B cell (primary cell): ENCODE data around the gene ZNF580. TPM values are rescaled to one million over a fixed set of nuclear protein-coding genes. Genes with fewer than 3 reads are reported as not detected.

Source experiments
- ATAC-seq: fragments of 200-7000 bp; cut with Tn5 transposase; one replicate; pipeline ENCODE4 v1.10.0; 2021; ENCODE audit warnings: low read depth, mild to moderate bottlenecking, moderate number of reproducible peaks, moderate library complexity
- CTCF ChIA-PET: fragments of 350-600 bp; sonication (Branson Sonifier 250); formaldehyde crosslinking; loops from one replicate; lab custom pipeline; 2021; ENCODE audit warnings: antibody characterized with exemption, inconsistent platforms; lab: Charles Lee
- POLR2A ChIA-PET: fragments of 350-600 bp; sonication (Branson Sonifier 250); formaldehyde crosslinking; loops from one replicate; lab custom pipeline; 2021; ENCODE audit warnings: antibody characterized with exemption; lab: Charles Lee
- DNase-seq: peaks from one replicate; pipeline ENCODE4 v3.0.0; 2013
- H2AFZ ChIP-seq: 2 replicates; pipeline ENCODE4 v1.6.1; 2012; ENCODE audit warnings: mild to moderate bottlenecking, low read depth, low read length; ENCODE audit not compliant: insufficient read depth, poor library complexity, severe bottlenecking
- H3K27ac ChIP-seq, 2 donors: 1 replicate in 1 of 2; 2 replicates in 1 of 2; pipeline ENCODE4 v1.5.1; 2012 to 2013; ENCODE audit warnings: low read length in 2 of 2, mild to moderate bottlenecking in 2 of 2, moderate library complexity in 1 of 2
- H3K27me3 ChIP-seq, 4 experiments: fragments of 200-600 bp in 1 of 4; sonication (generic) in 1 of 4; replicated peaks in 1 of 4; 1 replicate in 2 of 4; 2 replicates in 2 of 4; pipeline versions ENCODE4 v1.6.1 to v1.7.0; 2013 to 2016; ENCODE audit warnings: low read length in 3 of 4, mild to moderate bottlenecking in 2 of 4, mixed read lengths in 1 of 4, moderate library complexity in 1 of 4; ENCODE audit not compliant: insufficient read depth in 4 of 4, control insufficient read depth in 3 of 4; ENCODE audit errors: control extremely low read depth in 1 of 4
- H3K36me3 ChIP-seq, 2 experiments: replicated peaks in 1 of 2; 1 replicate in 1 of 2; 2 replicates in 1 of 2; pipeline versions ENCODE4 v1.6.1 to v1.7.1; 2013; ENCODE audit warnings: low read length in 1 of 2; ENCODE audit not compliant: insufficient read depth in 2 of 2, control insufficient read depth in 1 of 2; ENCODE audit errors: control extremely low read depth in 1 of 2, extremely low read depth in 1 of 2
- H3K4me1 ChIP-seq, 2 donors: fragments of 200-600 bp in 1 of 2; sonication (generic) in 1 of 2; 1 replicate in 1 of 2; 2 replicates in 1 of 2; pipeline versions ENCODE4 v1.5.1 to v1.6.1; 2013 to 2017; ENCODE audit warnings: low read length in 2 of 2; ENCODE audit not compliant: control insufficient read depth in 2 of 2, insufficient read depth in 2 of 2
- H3K4me2 ChIP-seq: replicated peaks from 2 replicates; pipeline ENCODE3; 2012; ENCODE audit warnings: mild to moderate bottlenecking, low read depth, low read length; ENCODE audit not compliant: poor library complexity, severe bottlenecking
- H3K4me3 ChIP-seq, 5 experiments: fragments of 200-600 bp in 1 of 5; sonication (generic) in 1 of 5; 1 replicate in 3 of 5; 2 replicates in 2 of 5; pipeline versions ENCODE4 v1.5.1 to v1.7.0; 2011 to 2016; ENCODE audit warnings: low read length in 4 of 5, mild to moderate bottlenecking in 4 of 5, low read depth in 2 of 5, control low read depth in 1 of 5, moderate library complexity in 1 of 5; ENCODE audit not compliant: insufficient read depth in 1 of 5; ENCODE audit errors: control extremely low read depth in 1 of 5, extremely low read depth in 1 of 5
- H3K79me2 ChIP-seq: fragments of 200-600 bp; sonication (generic); one replicate; pipeline ENCODE4 v1.6.0; 2016; ENCODE audit warnings: low read length; ENCODE audit not compliant: control insufficient read depth, insufficient read depth
- H3K9ac ChIP-seq: fragments of 200-600 bp; sonication (generic); 2 replicates; pipeline ENCODE4 v1.6.1; 2017; ENCODE audit warnings: mild to moderate bottlenecking, low read length, moderate library complexity
- H3K9me3 ChIP-seq, 3 donors: one replicate each; pipeline versions ENCODE4 v1.6.1 to v1.7.1; 2013; ENCODE audit warnings: low read length in 2 of 3; ENCODE audit not compliant: control insufficient read depth in 2 of 3, insufficient read depth in 1 of 3; ENCODE audit errors: control extremely low read depth in 1 of 3
- H4K20me1 ChIP-seq: 2 replicates; pipeline ENCODE4 v1.6.0; 2012; ENCODE audit warnings: mild to moderate bottlenecking, low read length; ENCODE audit not compliant: insufficient read depth, control insufficient read depth, poor library complexity, severe bottlenecking
- H3K27ac Mint-ChIP-seq: one replicate; pipeline ENCODE4 v1.8.0; 2021; ENCODE audit warnings: mixed read lengths
- H3K27me3 Mint-ChIP-seq: one replicate; pipeline ENCODE4 v1.8.0; 2021; ENCODE audit warnings: mixed read lengths
- H3K4me1 Mint-ChIP-seq: one replicate; pipeline ENCODE4 v1.8.0; 2021; ENCODE audit warnings: mixed read lengths
- H3K4me3 Mint-ChIP-seq: one replicate; pipeline ENCODE4 v1.8.0; 2021; ENCODE audit warnings: mixed read lengths
- H3K9me3 Mint-ChIP-seq: one replicate; pipeline ENCODE4 v1.8.0; 2022; ENCODE audit warnings: mixed read lengths; ENCODE audit not compliant: insufficient read depth
- CTCF ChIP-seq: fragments of 200-600 bp; IDR thresholded peaks from one replicate; pipeline ENCODE4 v1.8.0; 2022; ENCODE audit warnings: antibody characterized with exemption, mild to moderate bottlenecking
- EZH2 ChIP-seq: IDR thresholded peaks from 2 replicates; pipeline ENCODE4 v1.6.1; 2012; ENCODE audit warnings: borderline replicate concordance, low read depth, mild to moderate bottlenecking, moderate library complexity, low read length; ENCODE audit not compliant: insufficient read depth, poor library complexity, severe bottlenecking
- WGBS: methylation state at CpG from one replicate; pipeline ENCODE4 v1.1.5; 2013; ENCODE audit warnings: missing lambda C conversion rate; ENCODE audit not compliant: insufficient coverage; 5-methylcytosine and 5-hydroxymethylcytosine counted together
- intact Hi-C: fragments of 100-400 bp; cut with micrococcal nuclease; formaldehyde crosslinking; loops from one replicate; pipeline ENCODE4 v1.10.0; 2022
- polyA plus RNA-seq: library from polyadenylated mRNA; depleted of rRNA; stranded (reverse); fragments of >200 nt; gene quantifications from 2 replicates; pipeline ENCODE4 v1.2.3, GENCODE V29; 2012
- total RNA-seq, 2 donors: library from RNA; stranded (reverse); fragments of 120-200 nt in 1 of 2; gene quantifications; 1 replicate in 1 of 2; 2 replicates in 1 of 2; pipeline versions ENCODE4 v1.2.3 to v1.2.4, GENCODE V29; 2013 to 2022

The ZNF580 gene
- total and polyA plus RNA-seq, 2 donors (not counting 1 experiment from before 2014, with no cell fraction given), result 69.8 to 101 TPM

GRCh38 chr19:55680339-55681130 lies 39.7 kb downstream of the ZNF580 start:
- peaks cover 50 to 63% of the 10 kb centered on the region in 2 donors for H3K4me1 ChIP-seq
- WGBS, result 97% methylated on average over 17 of the region's 20 CpGs
- intact Hi-C loops, result no loop called here
- H4K20me1 ChIP-seq, result peaks cover 78% of the 10 kb centered on the region
- H3K9me3 Mint-ChIP-seq, result no peaks in the 10 kb centered on the region
- ChIA-PET POLR2A (no interaction called here), CTCF (no interaction called here)
- H3K4me1 Mint-ChIP-seq, result peaks cover 63% of the 10 kb centered on the region
- H3K9me3 ChIP-seq, result peaks cover 0 to 2% (median 0%) of the 10 kb centered on the region in 3 donors
- peaks cover 0 to 74% of the 10 kb centered on the region in 2 experiments for H3K36me3 ChIP-seq
- H3K9ac ChIP-seq, result no peak overlapping the region
- ATAC-seq (no peak), DNase-seq (no peak)
- no peaks in the 10 kb centered on the region for H3K27me3 Mint-ChIP-seq
- no peak overlapping the region for H3K4me2 ChIP-seq
- no peak overlapping the region for H3K4me3 ChIP-seq
- H3K79me2 ChIP-seq, result peaks cover 93% of the 10 kb centered on the region
- no peak overlapping the region for H2AFZ ChIP-seq
- H3K27ac Mint-ChIP-seq, result peak overlapping the region; percentile 15
- no peak overlapping the region for H3K4me3 Mint-ChIP-seq
- H3K27ac ChIP-seq, result no peak overlapping the region
- TF ChIP-seq EZH2 (no peak), CTCF (no peak)
- H3K27me3 ChIP-seq, result no peaks in the 10 kb centered on the region
